ENCODE data around the gene NRROS.

NRROS gene

DNA sequence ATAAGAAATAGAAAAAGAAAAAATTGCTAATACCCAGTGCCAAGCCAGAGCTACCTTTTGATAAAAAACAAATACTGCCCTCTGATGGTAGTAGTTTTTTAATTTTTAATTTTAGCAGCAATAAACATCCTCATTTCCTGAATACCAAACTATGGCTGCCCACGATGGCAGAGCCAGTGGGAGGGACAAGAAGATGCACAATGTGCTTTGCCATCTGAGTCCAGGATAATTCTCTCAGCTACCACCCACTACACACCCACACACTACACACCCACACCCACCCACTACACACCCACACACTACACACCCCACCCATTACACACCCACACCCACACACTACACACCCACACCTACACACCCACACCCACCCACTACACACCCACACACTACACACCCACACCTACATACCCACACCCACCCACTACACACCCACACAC lies 54.7 kb downstream of the NRROS start:
- ChIA-PET CTCF (interaction anchor here (0.6 to 11.5 kb wide), 9 partner anchors 9 to 165 kb away, joined by 3 to 421 read pairs (median 3); no protein-coding TSS in a partner anchor), POLR2A (no interaction called here)
- DNase-seq (ENCODE audit: low read depth, low spot score) = no peak
- no peak for TF ChIP-seq CTCF (IDR thresholded peaks at IDR 0.05; ENCODE audit: insufficient read depth, low read length, missing control alignments)
- no peak overlapping the region for H3K4me3 ChIP-seq (ENCODE audit: low read depth, low read length)

DNA sequence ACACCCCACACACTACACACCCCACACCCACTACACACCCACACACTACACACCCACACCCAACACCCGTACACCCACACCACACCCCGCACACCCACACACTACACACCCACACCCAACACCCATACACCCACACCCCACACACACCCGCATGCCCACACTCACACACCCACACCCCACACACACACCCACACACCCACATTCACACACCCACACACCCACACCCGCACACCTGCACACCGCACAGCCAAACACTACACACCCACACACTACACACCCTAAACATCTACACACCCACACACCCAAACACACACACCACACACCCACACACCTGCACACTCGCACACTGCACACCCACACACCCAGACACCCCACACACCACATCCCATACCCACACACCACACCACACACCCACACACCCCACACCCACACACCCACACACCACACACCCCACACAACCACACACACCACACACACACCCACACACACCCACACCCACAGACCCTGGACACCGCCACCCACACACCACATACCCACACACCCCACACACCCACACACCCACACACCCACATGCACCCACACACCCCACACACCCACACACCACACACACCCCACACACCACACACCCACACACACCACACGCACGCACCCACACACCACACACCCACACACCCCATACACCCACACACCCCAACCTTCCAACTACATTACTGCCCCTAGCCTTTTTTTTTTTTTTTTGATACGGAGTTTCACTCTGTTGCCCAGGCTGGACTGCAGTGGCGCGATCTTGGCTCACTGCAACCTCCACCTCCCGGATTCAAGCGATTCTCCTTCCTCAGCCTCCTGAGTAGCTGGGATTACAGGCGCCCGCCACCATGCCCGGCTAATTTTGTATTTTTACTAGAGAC lies 55.7 kb downstream of the NRROS start:
- CTCF ChIA-PET = interaction anchor here (1.1 to 2.0 kb wide), 4 partner anchors 8 to 86 kb away, joined by 3 to 7 read pairs (median 4); no protein-coding TSS in a partner anchor
- POLR2A ChIA-PET = interaction anchor here (0.5 kb wide), 1 partner anchor 89 kb away, joined by 3 read pairs; no protein-coding TSS in a partner anchor
- H3K4me3 ChIP-seq (ENCODE audit: low read depth, low read length) = no peak overlapping the region
- DNase-seq (ENCODE audit: low read depth, low spot score) = no peak
- TF ChIP-seq CTCF (IDR thresholded peaks at IDR 0.05; ENCODE audit: insufficient read depth, low read length, missing control alignments) = no peak

- ChIA-PET CTCF (interaction anchor here (1.1 to 2.0 kb wide), 5 partner anchors 9 to 158 kb away, joined by 3 to 7 read pairs (median 4); no protein-coding TSS in a partner anchor), POLR2A (interaction anchor here (0.5 kb wide), 1 partner anchor 88 kb away, joined by 3 read pairs; no protein-coding TSS in a partner anchor)
- H3K4me3 ChIP-seq (ENCODE audit: low read depth, low read length) = no peak overlapping the region
- TF ChIP-seq CTCF (IDR thresholded peaks at IDR 0.05; ENCODE audit: insufficient read depth, low read length, missing control alignments) = no peak
- no peak for DNase-seq (ENCODE audit: low read depth, low spot score)
Measured at GRCh38 chr3:196695849-196696226, 56.3 kb downstream of the NRROS start.

DNA sequence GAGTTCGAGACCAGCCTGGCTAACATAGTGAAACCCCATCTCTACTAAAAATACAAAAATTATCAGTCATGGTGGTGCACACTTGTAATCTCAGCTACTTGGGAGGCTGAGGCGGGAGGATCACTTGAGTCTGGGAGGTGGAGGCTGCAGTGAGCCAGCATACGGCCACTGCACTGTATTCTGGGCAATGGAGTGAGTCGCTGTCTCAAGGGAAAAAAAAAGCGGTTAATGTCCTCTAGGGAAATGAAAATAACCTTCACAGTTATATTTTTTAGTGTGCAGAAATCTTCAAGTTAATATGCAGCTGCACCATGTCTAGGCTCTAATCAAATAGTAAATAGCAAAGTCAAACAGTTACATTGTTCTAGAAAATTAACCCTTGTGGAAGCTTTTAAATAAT lies 57.8 kb downstream of the NRROS start:
- POLR2A ChIA-PET = no interaction called here
- TF ChIP-seq CTCF (IDR thresholded peaks at IDR 0.05; ENCODE audit: insufficient read depth, low read length, missing control alignments) = no peak
- H3K4me3 ChIP-seq (ENCODE audit: low read depth, low read length) = no peak overlapping the region
- DNase-seq (ENCODE audit: low read depth, low spot score) = no peak
- CTCF ChIA-PET = interaction anchor here (1.2 to 2.0 kb wide), 3 partner anchors 11 to 88 kb away, joined by 3 to 7 read pairs (median 6); no protein-coding TSS in a partner anchor

DNA sequence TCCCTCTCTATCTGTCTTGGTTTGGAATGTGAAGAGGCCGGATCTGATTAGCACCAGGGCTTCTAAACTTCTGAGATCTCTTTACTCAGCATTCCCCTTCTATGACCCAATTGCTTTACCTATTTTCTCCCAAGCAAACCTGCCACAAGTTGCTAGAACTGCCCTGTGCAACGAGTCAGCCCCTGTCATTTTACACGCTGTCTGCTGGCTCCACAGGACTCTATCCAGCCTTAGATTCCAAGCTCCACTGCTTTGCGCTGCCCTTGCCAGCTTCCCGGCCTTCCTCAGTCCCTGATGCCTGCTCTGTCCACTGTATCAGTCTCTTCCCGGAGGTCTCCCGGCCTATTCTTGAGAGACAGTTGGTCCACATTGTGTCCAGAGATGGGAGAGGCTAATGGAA lies 60.3 kb downstream of the NRROS start:
- no peak for TF ChIP-seq CTCF (IDR thresholded peaks at IDR 0.05; ENCODE audit: insufficient read depth, low read length, missing control alignments)
- no peak overlapping the region for H3K4me3 ChIP-seq (ENCODE audit: low read depth, low read length)
- POLR2A ChIA-PET = no interaction called here
- no peak for DNase-seq (ENCODE audit: low read depth, low spot score)
- CTCF ChIA-PET = interaction anchor here (1.0 to 1.7 kb wide), 3 partner anchors 12 to 90 kb away, joined by 3 to 5 read pairs (median 4); no protein-coding TSS in a partner anchor

DNA sequence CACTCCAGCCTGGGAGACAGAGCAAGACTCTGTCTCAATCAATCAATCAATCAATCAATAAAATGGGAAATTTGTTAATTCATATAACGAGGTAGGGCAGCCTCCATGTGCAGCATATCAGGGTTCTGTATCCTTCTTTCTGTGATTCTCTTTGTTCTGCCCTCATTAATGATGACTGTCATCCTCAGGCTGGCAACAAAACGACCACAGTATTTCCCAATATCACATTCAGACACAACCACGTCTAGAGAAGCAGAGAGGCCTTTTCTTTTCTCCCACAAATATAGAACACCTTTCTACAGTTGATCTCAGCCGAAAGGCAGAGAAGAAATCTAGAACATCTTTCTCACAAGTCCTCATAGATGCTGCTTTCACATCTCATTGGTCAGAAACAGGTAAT lies 61.3 kb downstream of the NRROS start:
- POLR2A ChIA-PET = no interaction called here
- no peak for TF ChIP-seq CTCF (IDR thresholded peaks at IDR 0.05; ENCODE audit: insufficient read depth, low read length, missing control alignments)
- CTCF ChIA-PET = interaction anchor here (1.3 kb wide), 1 partner anchor 13 kb away, joined by 4 read pairs; no protein-coding TSS in a partner anchor
- no peak for DNase-seq (ENCODE audit: low read depth, low spot score)
- no peak overlapping the region for H3K4me3 ChIP-seq (ENCODE audit: low read depth, low read length)
